ENCODE results near the gene RNF145.
"Not testable (repeated sequence)": the region's sequence is repeated elsewhere in the genome, so short reads cannot be mapped to it uniquely, and the experiment has no call there.

The RNF145 gene

DNA sequence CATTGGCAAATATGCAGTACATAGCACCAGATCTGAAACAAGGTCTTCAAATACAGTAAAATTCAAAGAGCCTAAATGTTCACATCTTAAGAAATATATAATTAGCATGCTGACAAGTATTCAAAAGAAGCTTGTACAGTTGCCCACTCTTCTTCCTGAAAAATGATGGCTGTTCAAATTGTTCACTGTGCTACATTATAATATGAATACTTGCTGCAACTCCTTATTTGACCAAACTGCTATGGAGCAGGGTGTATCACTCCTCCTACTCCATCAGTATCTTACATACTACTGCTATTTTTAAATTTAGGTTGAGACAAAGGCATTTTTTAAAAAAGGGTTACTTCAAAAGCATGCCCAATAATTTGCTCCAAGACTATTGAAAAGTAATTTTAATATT is 39.3 kb downstream of the RNF145 start:
- no peak overlapping the region for H3K9ac ChIP-seq (ENCODE audit: low read depth, low read length)
- H3K27me3 ChIP-seq (ENCODE audit: control insufficient read depth, insufficient read depth, low read length): no peaks in the 10 kb centered on the region
- no peak overlapping the region for H3K4me3 ChIP-seq (ENCODE audit: low read depth, low read length)
- no peaks in the 10 kb centered on the region for H3K36me3 ChIP-seq (ENCODE audit: control insufficient read depth, insufficient read depth, low read length)
- H3K9me3 ChIP-seq (ENCODE audit: control insufficient read depth, insufficient read depth, low read length): no peaks in the 10 kb centered on the region
- H3K4me1 ChIP-seq (ENCODE audit: control insufficient read depth, insufficient read depth, low read length): no peaks in the 10 kb centered on the region

DNA sequence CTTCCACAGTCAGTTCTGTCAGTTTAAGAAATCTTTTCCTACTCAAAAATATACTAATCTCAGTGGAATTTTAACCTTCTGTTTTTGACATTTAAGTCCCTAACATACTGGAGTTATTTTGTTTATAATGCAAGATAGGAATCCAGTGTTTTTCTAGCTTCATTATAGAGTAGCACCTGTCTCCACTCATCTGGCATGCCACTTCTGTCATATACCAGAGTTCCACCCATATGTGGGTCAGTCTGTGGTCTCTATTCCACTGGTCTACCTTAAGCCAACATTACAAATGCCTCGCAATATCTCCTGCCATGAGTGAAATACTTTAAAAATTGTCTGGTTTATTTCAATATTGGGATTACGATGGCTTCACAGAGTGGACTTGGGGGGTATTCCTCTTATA is 42.9 kb downstream of the RNF145 start:
- Histone ChIP-seq H3K27me3 (ENCODE audit: control insufficient read depth, insufficient read depth, low read length) (no peaks in the 10 kb centered on the region), H3K4me1 (ENCODE audit: control insufficient read depth, insufficient read depth, low read length) (no peaks in the 10 kb centered on the region), H3K9ac (ENCODE audit: low read depth, low read length) (no peak overlapping the region), H3K4me3 (ENCODE audit: low read depth, low read length) (no peak overlapping the region), H3K36me3 (ENCODE audit: control insufficient read depth, insufficient read depth, low read length) (no peaks in the 10 kb centered on the region), H3K9me3 (ENCODE audit: control insufficient read depth, insufficient read depth, low read length) (no peaks in the 10 kb centered on the region)

DNA sequence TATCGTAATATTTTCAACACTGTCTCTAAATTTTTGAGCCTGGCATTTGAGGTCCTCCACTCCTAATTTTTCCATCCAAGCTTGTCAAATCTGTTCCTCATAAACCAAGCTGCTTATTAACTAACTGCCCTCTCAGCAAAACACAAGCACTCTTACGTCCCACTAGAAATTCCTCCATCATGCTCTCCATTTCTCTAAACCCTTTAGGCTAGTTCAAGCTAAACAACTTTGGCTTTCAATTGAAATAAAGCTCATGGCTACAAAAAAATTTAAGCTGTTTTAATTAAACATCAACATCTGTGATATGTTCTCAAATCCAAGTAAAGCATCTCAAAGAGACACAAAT is 45.7 kb downstream of the RNF145 start:
- no peak overlapping the region for H3K4me3 ChIP-seq (ENCODE audit: low read depth, low read length)
- no peaks in the 10 kb centered on the region for H3K4me1 ChIP-seq (ENCODE audit: control insufficient read depth, insufficient read depth, low read length)
- H3K9me3 ChIP-seq (ENCODE audit: control insufficient read depth, insufficient read depth, low read length): no peaks in the 10 kb centered on the region
- no peaks in the 10 kb centered on the region for H3K36me3 ChIP-seq (ENCODE audit: control insufficient read depth, insufficient read depth, low read length)
- no peak overlapping the region for H3K9ac ChIP-seq (ENCODE audit: low read depth, low read length)
- H3K27me3 ChIP-seq (ENCODE audit: control insufficient read depth, insufficient read depth, low read length): no peaks in the 10 kb centered on the region

GRCh38 chr5:159163027-159163700 is 46.2 kb downstream of the RNF145 start:
- no peaks in the 10 kb centered on the region for H3K36me3 ChIP-seq (ENCODE audit: control insufficient read depth, insufficient read depth, low read length)

DNA sequence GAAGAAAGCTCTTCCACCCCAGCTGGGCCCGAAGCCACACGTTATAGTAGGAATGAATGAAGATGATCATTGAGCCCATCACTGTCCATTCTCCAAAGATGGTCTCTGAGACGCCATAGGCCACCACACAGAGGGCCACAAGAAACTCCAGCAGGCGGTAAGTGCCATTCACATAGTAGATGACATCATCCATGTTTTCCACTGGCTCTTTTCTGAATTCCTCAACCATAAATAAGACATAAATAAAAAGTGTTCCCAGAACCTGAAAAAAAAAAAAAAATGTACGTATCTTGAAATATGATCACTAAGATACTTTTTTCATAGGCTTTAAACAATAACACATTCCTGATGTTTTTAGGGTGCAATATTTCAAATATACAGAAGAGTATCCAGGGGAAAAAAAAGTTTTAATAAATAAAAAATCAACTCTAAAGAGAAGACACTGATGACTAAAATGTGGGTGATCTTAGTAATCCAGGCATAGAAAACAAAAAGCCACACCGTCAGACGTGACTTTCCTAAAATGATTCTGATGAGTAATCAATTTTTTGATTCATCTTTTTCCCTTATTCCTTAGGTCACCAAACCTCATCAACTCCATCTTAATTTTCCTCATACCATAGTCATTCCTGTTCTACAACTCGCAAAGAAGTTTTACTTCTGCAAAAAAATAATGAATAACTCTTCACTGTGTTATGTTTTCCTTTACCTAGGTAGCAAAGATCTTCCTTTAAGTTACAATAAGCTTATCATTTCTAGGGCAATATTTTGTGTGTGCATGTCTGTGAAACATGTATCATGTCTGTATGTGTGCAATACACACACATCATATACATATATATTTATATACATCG is 47.8 kb downstream of the RNF145 start:
- Histone ChIP-seq H3K4me1 (ENCODE audit: control insufficient read depth, insufficient read depth, low read length) (no peaks in the 10 kb centered on the region), H3K36me3 (ENCODE audit: control insufficient read depth, insufficient read depth, low read length) (no peaks in the 10 kb centered on the region), H3K9me3 (ENCODE audit: control insufficient read depth, insufficient read depth, low read length) (no peaks in the 10 kb centered on the region), H3K4me3 (ENCODE audit: low read depth, low read length) (no peak overlapping the region), H3K27me3 (ENCODE audit: control insufficient read depth, insufficient read depth, low read length) (no peaks in the 10 kb centered on the region), H3K9ac (ENCODE audit: low read depth, low read length) (no peak overlapping the region)

More at GRCh38 chr5:159163027-159163700, 46.2 kb downstream of the RNF145 start:
- Histone ChIP-seq H3K27me3 (ENCODE audit: control insufficient read depth, insufficient read depth, low read length) (no peaks in the 10 kb centered on the region), H3K4me1 (ENCODE audit: control insufficient read depth, insufficient read depth, low read length) (no peaks in the 10 kb centered on the region), H3K9me3 (ENCODE audit: control insufficient read depth, insufficient read depth, low read length) (no peaks in the 10 kb centered on the region), H3K9ac (ENCODE audit: low read depth, low read length) (no peak overlapping the region), H3K4me3 (ENCODE audit: low read depth, low read length) (no peak overlapping the region)

DNA sequence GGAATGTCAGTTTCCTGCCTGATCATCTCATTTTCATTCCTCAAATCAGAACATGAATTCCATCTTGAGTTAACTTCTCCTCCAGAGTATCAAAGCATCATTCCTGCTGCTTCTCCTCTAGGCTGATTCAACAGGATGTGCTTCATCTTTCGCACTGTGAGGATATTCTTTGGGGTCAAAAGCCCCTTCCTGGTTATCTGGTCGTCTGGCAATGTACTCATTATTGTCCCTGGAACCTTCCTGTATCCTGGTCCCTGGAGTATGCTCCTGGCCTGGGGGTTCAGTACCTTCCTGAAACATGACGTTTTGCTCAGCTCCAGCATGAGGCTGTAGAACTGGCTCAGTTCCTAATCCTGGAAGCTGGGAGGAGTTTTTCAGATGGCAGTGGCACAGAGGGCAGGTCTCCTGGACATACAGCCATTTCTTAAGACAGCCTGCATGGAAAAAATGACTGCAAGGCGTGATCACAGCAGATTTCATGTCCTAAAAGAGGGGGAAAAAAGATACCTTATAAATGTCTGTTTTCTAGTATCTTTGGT is 50.7 kb downstream of the RNF145 start:
- H3K27me3 ChIP-seq (ENCODE audit: control insufficient read depth, insufficient read depth, low read length); H3K4me1 ChIP-seq (ENCODE audit: control insufficient read depth, insufficient read depth, low read length); H3K4me3 ChIP-seq (ENCODE audit: low read depth, low read length); H3K9me3 ChIP-seq (ENCODE audit: control insufficient read depth, insufficient read depth, low read length); H3K9ac ChIP-seq (ENCODE audit: low read depth, low read length); H3K36me3 ChIP-seq (ENCODE audit: control insufficient read depth, insufficient read depth, low read length): not testable (repeated sequence)

- H3K4me3 ChIP-seq (ENCODE audit: low read depth, low read length): no peak overlapping the region
- H3K27me3 ChIP-seq (ENCODE audit: control insufficient read depth, insufficient read depth, low read length): no peaks in the 10 kb centered on the region
- H3K36me3 ChIP-seq (ENCODE audit: control insufficient read depth, insufficient read depth, low read length): no peaks in the 10 kb centered on the region
- no peaks in the 10 kb centered on the region for H3K9me3 ChIP-seq (ENCODE audit: control insufficient read depth, insufficient read depth, low read length)
- no peaks in the 10 kb centered on the region for H3K4me1 ChIP-seq (ENCODE audit: control insufficient read depth, insufficient read depth, low read length)
- H3K9ac ChIP-seq (ENCODE audit: low read depth, low read length): no peak overlapping the region
These were observed 51.8 kb downstream of the RNF145 start for GRCh38 chr5:159157552-159157951.

GRCh38 chr5:159156426-159157238 is 52.7 kb downstream of the RNF145 start:
- Histone ChIP-seq H3K27me3 (ENCODE audit: control insufficient read depth, insufficient read depth, low read length) (no peaks in the 10 kb centered on the region), H3K36me3 (ENCODE audit: control insufficient read depth, insufficient read depth, low read length) (no peaks in the 10 kb centered on the region), H3K9ac (ENCODE audit: low read depth, low read length) (no peak overlapping the region), H3K9me3 (ENCODE audit: control insufficient read depth, insufficient read depth, low read length) (no peaks in the 10 kb centered on the region), H3K4me3 (ENCODE audit: low read depth, low read length) (no peak overlapping the region), H3K4me1 (ENCODE audit: control insufficient read depth, insufficient read depth, low read length) (no peaks in the 10 kb centered on the region)

DNA sequence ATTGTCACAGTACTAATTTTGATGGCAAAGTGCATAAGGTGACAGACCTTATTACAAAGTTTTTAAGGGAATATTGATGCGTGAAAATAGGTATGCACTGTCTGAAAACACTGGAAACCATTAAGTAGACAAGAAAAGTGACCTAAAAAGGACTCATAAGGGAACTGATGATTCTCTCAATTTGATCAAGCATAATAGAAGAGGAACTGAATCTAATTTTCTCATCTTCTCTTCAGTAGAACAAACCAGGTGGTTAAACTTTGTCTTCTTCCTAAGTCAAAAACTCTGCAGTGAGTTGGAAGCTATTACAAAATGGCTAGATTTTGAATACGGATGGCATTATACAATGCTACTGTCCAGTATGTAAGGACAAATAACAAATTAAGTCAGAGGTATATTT is 53.4 kb downstream of the RNF145 start:
- Histone ChIP-seq H3K4me3 (ENCODE audit: low read depth, low read length) (no peak overlapping the region), H3K36me3 (ENCODE audit: control insufficient read depth, insufficient read depth, low read length) (no peaks in the 10 kb centered on the region), H3K9me3 (ENCODE audit: control insufficient read depth, insufficient read depth, low read length) (no peaks in the 10 kb centered on the region), H3K27me3 (ENCODE audit: control insufficient read depth, insufficient read depth, low read length) (no peaks in the 10 kb centered on the region), H3K4me1 (ENCODE audit: control insufficient read depth, insufficient read depth, low read length) (no peaks in the 10 kb centered on the region), H3K9ac (ENCODE audit: low read depth, low read length) (no peak overlapping the region)

DNA sequence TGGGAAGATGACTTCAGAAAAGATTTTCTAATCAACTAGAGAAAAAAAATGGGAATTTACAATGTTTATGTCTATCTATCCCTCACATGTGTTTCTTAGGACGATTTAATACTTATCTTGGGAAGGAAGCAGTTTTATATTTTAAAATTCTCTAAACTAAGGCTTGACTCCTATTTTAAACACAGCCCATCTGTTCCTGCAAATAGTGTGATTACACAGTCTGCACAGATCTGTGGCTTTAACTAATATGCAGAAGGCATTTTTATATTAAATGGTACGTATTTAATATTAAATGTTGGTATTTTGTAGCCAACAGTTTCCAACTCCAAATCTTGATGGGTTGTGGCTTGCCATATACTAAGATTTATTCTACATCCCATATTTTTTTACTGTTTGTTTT is 56.5 kb downstream of the RNF145 start:
- Histone ChIP-seq H3K9me3 (ENCODE audit: control insufficient read depth, insufficient read depth, low read length) (no peaks in the 10 kb centered on the region), H3K9ac (ENCODE audit: low read depth, low read length) (no peak overlapping the region), H3K36me3 (ENCODE audit: control insufficient read depth, insufficient read depth, low read length) (no peaks in the 10 kb centered on the region), H3K27me3 (ENCODE audit: control insufficient read depth, insufficient read depth, low read length) (no peaks in the 10 kb centered on the region), H3K4me1 (ENCODE audit: control insufficient read depth, insufficient read depth, low read length) (no peaks in the 10 kb centered on the region), H3K4me3 (ENCODE audit: low read depth, low read length) (no peak overlapping the region)

DNA sequence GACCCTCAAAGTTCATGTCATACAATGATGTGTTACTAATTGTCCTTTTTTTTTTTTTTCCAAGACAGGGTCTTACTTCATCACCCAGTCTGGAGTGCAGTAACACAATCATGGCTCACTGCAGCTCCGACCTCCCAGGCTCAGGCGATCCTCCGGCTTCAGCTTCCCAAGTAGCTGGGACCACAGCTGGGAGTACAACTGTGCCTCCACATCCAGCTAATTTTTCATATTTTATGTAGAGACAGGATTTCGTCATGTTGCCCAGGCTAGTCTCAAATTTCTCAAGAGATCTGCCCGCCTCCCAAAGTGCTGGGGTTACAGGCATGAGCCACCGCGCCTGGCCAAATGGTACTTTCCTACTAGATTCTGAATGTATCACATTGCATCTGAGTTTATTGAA is 60.3 kb downstream of the RNF145 start:
- H3K9ac ChIP-seq (ENCODE audit: low read depth, low read length): no peak overlapping the region
- H3K9me3 ChIP-seq (ENCODE audit: control insufficient read depth, insufficient read depth, low read length): no peaks in the 10 kb centered on the region
- H3K36me3 ChIP-seq (ENCODE audit: control insufficient read depth, insufficient read depth, low read length): no peaks in the 10 kb centered on the region
- no peaks in the 10 kb centered on the region for H3K27me3 ChIP-seq (ENCODE audit: control insufficient read depth, insufficient read depth, low read length)
- no peaks in the 10 kb centered on the region for H3K4me1 ChIP-seq (ENCODE audit: control insufficient read depth, insufficient read depth, low read length)
- no peak overlapping the region for H3K4me3 ChIP-seq (ENCODE audit: low read depth, low read length)
